Kidney epithelial cell (primary cell): Measurements from ENCODE around the gene KCNK10. TPM values are rescaled to one million over a fixed set of nuclear protein-coding genes. Genes with fewer than 3 reads are reported as not detected.

Experiments
- DNase-seq: peaks from one replicate; pipeline ENCODE4 v3.0.0-alpha.2; 2010; ENCODE audit warnings: low read depth
- H3K27me3 ChIP-seq: 2 replicates; pipeline ENCODE4 v1.6.0; 2011; ENCODE audit warnings: low read length; ENCODE audit not compliant: control insufficient read depth, insufficient read depth
- H3K36me3 ChIP-seq: 2 replicates; pipeline ENCODE4 v1.5.1; 2011; ENCODE audit warnings: low read length; ENCODE audit not compliant: control insufficient read depth, insufficient read depth
- H3K4me3 ChIP-seq: 2 replicates; pipeline ENCODE4 v1.5.1; 2011; ENCODE audit warnings: low read depth, mild to moderate bottlenecking, control low read depth, low read length
- CTCF ChIP-seq: IDR thresholded peaks from 2 replicates; pipeline ENCODE4 v1.5.1; 2011; ENCODE audit warnings: mild to moderate bottlenecking, moderate library complexity, low read length, control low read depth, inconsistent platforms; ENCODE audit not compliant: insufficient read depth, poor library complexity, severe bottlenecking
- total RNA-seq: library from RNA; depleted of rRNA; stranded (reverse); fragments of >200 nt; gene quantifications from 2 replicates; pipeline ENCODE4 v1.2.3, GENCODE V29; 2015

KCNK10 gene
- total RNA-seq, 1 donor from 2014 or later = 0.04 TPM

- DNase-seq = no peak
- TF ChIP-seq CTCF = no peak
- no peaks in the 10 kb centered on the region for H3K27me3 ChIP-seq
- H3K36me3 ChIP-seq = no peaks in the 10 kb centered on the region
- H3K4me3 ChIP-seq = no peak overlapping the region
Observed at GRCh38 chr14:88241810-88242209, 81.3 kb downstream of the KCNK10 start.

GRCh38 chr14:88234442-88234841 lies 88.6 kb downstream of the KCNK10 start:
- H3K4me3 ChIP-seq = no peak overlapping the region
- DNase-seq = no peak
- no peak for TF ChIP-seq CTCF
- no peaks in the 10 kb centered on the region for H3K36me3 ChIP-seq
- H3K27me3 ChIP-seq = no peaks in the 10 kb centered on the region

DNA sequence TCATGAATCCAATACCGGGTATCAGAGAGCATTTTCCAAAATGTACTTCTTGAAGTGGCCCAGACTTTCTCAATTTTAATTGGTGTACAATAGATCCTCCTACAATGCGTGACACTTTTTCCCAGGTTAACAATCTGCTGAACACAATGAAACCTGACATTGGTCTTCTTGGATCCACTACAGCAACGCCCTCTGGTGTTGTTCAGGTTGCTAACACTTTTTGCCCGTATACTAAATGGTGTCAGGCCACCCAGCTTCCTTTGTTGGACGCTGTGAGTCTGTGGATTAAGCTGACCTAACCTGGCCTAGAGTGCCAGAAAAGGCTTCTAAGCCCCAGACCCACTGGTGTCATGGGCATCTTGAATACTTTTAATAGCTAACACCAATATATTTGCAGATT lies 89.2 kb downstream of the KCNK10 start:
- TF ChIP-seq CTCF = peak; percentile 4
- H3K36me3 ChIP-seq = no peaks in the 10 kb centered on the region
- DNase-seq = no peak

GRCh38 chr14:88232771-88233170 lies 90.3 kb downstream of the KCNK10 start:
- Histone ChIP-seq H3K36me3 (no peaks in the 10 kb centered on the region), H3K27me3 (no peaks in the 10 kb centered on the region), H3K4me3 (no peak overlapping the region)
- TF ChIP-seq CTCF = no peak
- DNase-seq = no peak

More for the DNA sequence above, 89.2 kb downstream of the KCNK10 start:
- Histone ChIP-seq H3K4me3 (no peak overlapping the region), H3K27me3 (no peaks in the 10 kb centered on the region)

DNA sequence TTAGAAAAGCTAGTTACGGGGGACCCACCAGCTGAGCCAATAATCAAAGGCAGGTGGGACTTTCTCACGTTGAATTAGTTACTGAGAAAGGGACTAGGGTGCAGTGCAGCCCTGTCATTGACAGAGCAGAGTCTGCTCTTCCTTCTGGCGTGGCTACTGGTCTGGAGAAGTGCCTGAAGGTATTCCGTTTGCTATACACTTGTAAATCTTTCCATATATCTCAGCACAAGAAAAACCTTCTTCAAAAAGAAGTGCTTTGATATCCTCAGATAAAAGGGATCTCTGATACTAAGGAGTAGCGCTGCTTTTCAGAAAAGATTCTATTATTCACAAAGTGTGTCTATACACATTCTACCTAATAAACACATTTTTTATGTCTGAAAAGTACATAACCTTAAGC lies 91.5 kb downstream of the KCNK10 start:
- TF ChIP-seq CTCF = no peak
- H3K4me3 ChIP-seq = no peak overlapping the region
- H3K36me3 ChIP-seq = no peaks in the 10 kb centered on the region
- DNase-seq = no peak
- H3K27me3 ChIP-seq = no peaks in the 10 kb centered on the region

GRCh38 chr14:88229428-88229827 lies 93.6 kb downstream of the KCNK10 start:
- Histone ChIP-seq H3K4me3 (no peak overlapping the region), H3K27me3 (no peaks in the 10 kb centered on the region), H3K36me3 (no peaks in the 10 kb centered on the region)
- DNase-seq = no peak
- no peak for TF ChIP-seq CTCF
